HG03139 (cell line): ENCODE data around the gene SCPEP1.

ENCODE experiments used
- ATAC-seq: cut with Tn5 transposase; IDR thresholded peaks from one replicate; pipeline ENCODE4 v1.9.1; 2021; ENCODE audit not compliant: unreplicated experiment

SCPEP1 gene

GRCh38 chr17:56994009-56994792, 16.3 kb downstream of the SCPEP1 start:
- ATAC-seq: no peak

- no peak for ATAC-seq
Measured at GRCh38 chr17:56995766-56996165, 17.8 kb downstream of the SCPEP1 start.

- ATAC-seq: no peak
Measured at GRCh38 chr17:56997313-56997712, 19.4 kb downstream of the SCPEP1 start.

GRCh38 chr17:57001541-57001940, 23.6 kb downstream of the SCPEP1 start:
- no peak for ATAC-seq

- no peak for ATAC-seq
Measured at GRCh38 chr17:57002904-57003303, 25.0 kb downstream of the SCPEP1 start.

GRCh38 chr17:57004944-57005579, 27.1 kb downstream of the SCPEP1 start:
- ATAC-seq: peak; percentile 77

GRCh38 chr17:57006040-57006439, 28.1 kb downstream of the SCPEP1 start:
- no peak for ATAC-seq

- no peak for ATAC-seq
Measured at GRCh38 chr17:57008958-57009357, 31.0 kb downstream of the SCPEP1 start.

- ATAC-seq: no peak
Measured at GRCh38 chr17:57009737-57010445, 32.0 kb downstream of the SCPEP1 start.

- no peak for ATAC-seq
Measured at GRCh38 chr17:57010487-57010886, 32.6 kb downstream of the SCPEP1 start.

- no peak for ATAC-seq
Measured at GRCh38 chr17:57011491-57012015, 33.6 kb downstream of the SCPEP1 start.

- ATAC-seq: no peak
Measured at GRCh38 chr17:57016071-57016763, 38.3 kb downstream of the SCPEP1 start.

GRCh38 chr17:57016764-57017116, 38.8 kb downstream of the SCPEP1 start:
- ATAC-seq: no peak

- ATAC-seq: no peak
Measured at GRCh38 chr17:57017625-57018024, 39.7 kb downstream of the SCPEP1 start.

GRCh38 chr17:57020208-57020607, 42.3 kb downstream of the SCPEP1 start:
- no peak for ATAC-seq

- no peak for ATAC-seq
Measured at GRCh38 chr17:57021226-57021940, 43.5 kb downstream of the SCPEP1 start.

GRCh38 chr17:57025876-57026275, 47.9 kb downstream of the SCPEP1 start:
- ATAC-seq: no peak

GRCh38 chr17:57027852-57028251, 49.9 kb downstream of the SCPEP1 start:
- ATAC-seq: no peak

- ATAC-seq: no peak
Measured at GRCh38 chr17:57032343-57032742, 54.4 kb downstream of the SCPEP1 start.

GRCh38 chr17:57033296-57033695, 55.4 kb downstream of the SCPEP1 start:
- no peak for ATAC-seq
